H9 (cell line): ENCODE data around the gene PRCC. TPM values are rescaled to one million over a fixed set of nuclear protein-coding genes. Genes with fewer than 3 reads are reported as not detected.
A peak's percentile ranks its signal among the peaks of the same experiment; 100 is the strongest.

Experiments used
- DNase-seq: peaks from one replicate; pipeline ENCODE4 v3.0.0-alpha.2; 2017
- H2AFZ ChIP-seq: one replicate; pipeline ENCODE4 v1.6.1; 2013; ENCODE audit warnings: mild to moderate bottlenecking, low read length, control low read depth, moderate library complexity
- H2AK5ac ChIP-seq: 2 replicates; pipeline ENCODE4 v1.6.1; 2013; ENCODE audit warnings: low read length, control low read depth, mixed read lengths; ENCODE audit not compliant: insufficient read length
- H2BK120ac ChIP-seq: one replicate; pipeline ENCODE4 v1.6.1; 2013; ENCODE audit warnings: low read depth, mild to moderate bottlenecking, low read length, control low read depth, inconsistent platforms; ENCODE audit not compliant: poor library complexity, severe bottlenecking
- H2BK12ac ChIP-seq: 2 replicates; pipeline ENCODE4 v1.6.1; 2013; ENCODE audit warnings: low read length, control low read depth, mixed read lengths, low read depth; ENCODE audit not compliant: insufficient read length
- H2BK15ac ChIP-seq: 2 replicates; pipeline ENCODE4 v1.6.1; 2013; ENCODE audit warnings: low read depth, low read length, control low read depth
- H2BK20ac ChIP-seq: one replicate; pipeline ENCODE4 v1.6.1; 2013; ENCODE audit warnings: low read depth, mild to moderate bottlenecking, low read length, control low read depth, inconsistent platforms; ENCODE audit not compliant: poor library complexity, severe bottlenecking
- H2BK5ac ChIP-seq: 2 replicates; pipeline ENCODE4 v1.6.1; 2013; ENCODE audit warnings: low read length, control low read depth, mixed read lengths; ENCODE audit not compliant: insufficient read length
- H3K14ac ChIP-seq: 2 replicates; pipeline ENCODE4 v1.6.1; 2013; ENCODE audit warnings: low read length, control low read depth; ENCODE audit not compliant: insufficient read depth
- H3K18ac ChIP-seq: 2 replicates; pipeline ENCODE4 v1.6.1; 2013; ENCODE audit warnings: low read depth, mild to moderate bottlenecking, mixed read lengths, low read length, control low read depth; ENCODE audit not compliant: insufficient read length
- H3K23ac ChIP-seq: 2 replicates; pipeline ENCODE4 v1.6.1; 2013; ENCODE audit warnings: low read length, control low read depth, mixed read lengths, low read depth; ENCODE audit not compliant: insufficient read length
- H3K23me2 ChIP-seq: 2 replicates; pipeline ENCODE4 v1.6.1; 2013; ENCODE audit warnings: low read depth, mild to moderate bottlenecking, mixed read lengths, low read length, control low read depth; ENCODE audit not compliant: insufficient read length, poor library complexity, severe bottlenecking
- H3K27ac ChIP-seq: 2 replicates; pipeline ENCODE4 v1.5.1; 2013; ENCODE audit warnings: low read length, control low read depth, mixed read lengths, low read depth; ENCODE audit not compliant: insufficient read length
- H3K27me3 ChIP-seq: 2 replicates; pipeline ENCODE4 v1.6.1; 2013; ENCODE audit warnings: low read length, control low read depth, inconsistent platforms; ENCODE audit not compliant: insufficient read depth
- H3K4ac ChIP-seq: 2 replicates; pipeline ENCODE4 v1.6.1; 2013; ENCODE audit warnings: low read depth, mild to moderate bottlenecking, control low read depth, inconsistent platforms, low read length, moderate library complexity
- H3K4me1 ChIP-seq: 2 replicates; pipeline ENCODE4 v1.6.1; 2013; ENCODE audit warnings: low read length, control low read depth, inconsistent platforms; ENCODE audit not compliant: insufficient read depth
- H3K4me2 ChIP-seq: 2 replicates; pipeline ENCODE4 v1.6.1; 2013; ENCODE audit warnings: low read length, control low read depth, mixed read lengths; ENCODE audit not compliant: insufficient read length, insufficient read depth
- H3K56ac ChIP-seq: 2 replicates; pipeline ENCODE4 v1.6.1; 2013; ENCODE audit warnings: low read depth, mild to moderate bottlenecking, mixed read lengths, low read length, control low read depth; ENCODE audit not compliant: insufficient read length
- H3K79me1 ChIP-seq: 2 replicates; pipeline ENCODE4 v1.6.1; 2013; ENCODE audit warnings: low read depth, mild to moderate bottlenecking, moderate library complexity, low read length, control low read depth, inconsistent platforms; ENCODE audit not compliant: insufficient read depth, poor library complexity, severe bottlenecking
- H3K79me2 ChIP-seq: 2 replicates; pipeline ENCODE4 v1.6.1; 2013; ENCODE audit warnings: low read length, control low read depth, inconsistent platforms; ENCODE audit not compliant: insufficient read depth
- H3K9ac ChIP-seq: 2 replicates; pipeline ENCODE4 v1.6.1; 2013; ENCODE audit warnings: low read length, control low read depth, mixed read lengths; ENCODE audit not compliant: insufficient read length; ENCODE audit errors: extremely low read depth
- H3K9me3 ChIP-seq: one replicate; pipeline ENCODE4 v1.6.1; 2013; ENCODE audit warnings: low read depth, low read length, inconsistent platforms; ENCODE audit not compliant: control insufficient read depth
- H3T11ph ChIP-seq: one replicate; pipeline ENCODE4 v1.6.1; 2013; ENCODE audit warnings: mild to moderate bottlenecking, low read length, control low read depth, inconsistent platforms
- H4K20me1 ChIP-seq: one replicate; pipeline ENCODE4 v1.6.1; 2013; ENCODE audit not compliant: control insufficient read depth, insufficient read length, insufficient read depth
- H4K5ac ChIP-seq: 2 replicates; pipeline ENCODE4 v1.6.1; 2013; ENCODE audit warnings: low read depth, mild to moderate bottlenecking, mixed read lengths, low read length, control low read depth; ENCODE audit not compliant: insufficient read length
- H4K8ac ChIP-seq: replicated peaks from 2 replicates; pipeline ENCODE4 v1.6.1; 2013; ENCODE audit warnings: low read length, control low read depth, mixed read lengths, low read depth; ENCODE audit not compliant: insufficient read length
- H4K91ac ChIP-seq: 2 replicates; pipeline ENCODE4 v1.6.1; 2013; ENCODE audit warnings: low read depth, mild to moderate bottlenecking, moderate library complexity, mixed read lengths, low read length, control low read depth; ENCODE audit not compliant: insufficient read length
- H3K27ac Mint-ChIP-seq, 3 experiments: 2 replicates in 2 of 3; 3 replicates in 1 of 3; pipeline ENCODE4 v1.8.0; 2020 to 2021; ENCODE audit warnings: mixed read lengths in 3 of 3, mild to moderate bottlenecking in 1 of 3, moderate library complexity in 1 of 3
- H3K27me3 Mint-ChIP-seq: 2 replicates; pipeline ENCODE4 v1.8.0; 2021; ENCODE audit warnings: low read depth, mild to moderate bottlenecking, moderate library complexity, mixed read lengths
- H3K36me3 Mint-ChIP-seq, 3 experiments: 2 replicates in 2 of 3; 3 replicates in 1 of 3; pipeline ENCODE4 v1.8.0; 2020 to 2021; ENCODE audit warnings: low read depth in 3 of 3, mixed read lengths in 3 of 3; ENCODE audit not compliant: insufficient read depth in 1 of 3
- H3K4me1 Mint-ChIP-seq, 2 experiments: 2 replicates each; pipeline ENCODE4 v1.8.0; 2020; ENCODE audit warnings: mixed read lengths in 2 of 2
- H3K4me3 Mint-ChIP-seq, 2 experiments: 2 replicates in 1 of 2; 3 replicates in 1 of 2; pipeline ENCODE4 v1.8.0; 2020 to 2021; ENCODE audit warnings: mild to moderate bottlenecking in 2 of 2, mixed read lengths in 2 of 2, moderate library complexity in 1 of 2
- H3K9me3 Mint-ChIP-seq, 2 experiments: 2 replicates in 1 of 2; 3 replicates in 1 of 2; pipeline ENCODE4 v1.8.0; 2020; ENCODE audit warnings: mild to moderate bottlenecking in 2 of 2, mixed read lengths in 2 of 2, moderate library complexity in 1 of 2
- CTCF ChIP-seq: fragments of 200-600 bp; sonication (generic); conservative IDR thresholded peaks from 3 replicates; pipeline ENCODE4 v1.8.0; 2021; ENCODE audit warnings: antibody characterized with exemption, mild to moderate bottlenecking
- WGBS: extraction: QIAGEN DNeasy Blood & Tissue Kit; methylation state at CpG from one replicate; pipeline ENCODE4 v1.1.7; 2013; ENCODE audit warnings: missing lambda C conversion rate, low lambda C conversion rate, mixed read lengths; ENCODE audit not compliant: insufficient read length; ENCODE audit errors: extremely low coverage; 5-methylcytosine and 5-hydroxymethylcytosine counted together
- total RNA-seq: library from RNA; stranded (reverse); gene quantifications from 2 replicates; pipeline ENCODE4 v1.2.1, GENCODE V29; 2021

PRCC gene
- total RNA-seq, 1 experiment from 2014 or later, result 129 TPM

DNA sequence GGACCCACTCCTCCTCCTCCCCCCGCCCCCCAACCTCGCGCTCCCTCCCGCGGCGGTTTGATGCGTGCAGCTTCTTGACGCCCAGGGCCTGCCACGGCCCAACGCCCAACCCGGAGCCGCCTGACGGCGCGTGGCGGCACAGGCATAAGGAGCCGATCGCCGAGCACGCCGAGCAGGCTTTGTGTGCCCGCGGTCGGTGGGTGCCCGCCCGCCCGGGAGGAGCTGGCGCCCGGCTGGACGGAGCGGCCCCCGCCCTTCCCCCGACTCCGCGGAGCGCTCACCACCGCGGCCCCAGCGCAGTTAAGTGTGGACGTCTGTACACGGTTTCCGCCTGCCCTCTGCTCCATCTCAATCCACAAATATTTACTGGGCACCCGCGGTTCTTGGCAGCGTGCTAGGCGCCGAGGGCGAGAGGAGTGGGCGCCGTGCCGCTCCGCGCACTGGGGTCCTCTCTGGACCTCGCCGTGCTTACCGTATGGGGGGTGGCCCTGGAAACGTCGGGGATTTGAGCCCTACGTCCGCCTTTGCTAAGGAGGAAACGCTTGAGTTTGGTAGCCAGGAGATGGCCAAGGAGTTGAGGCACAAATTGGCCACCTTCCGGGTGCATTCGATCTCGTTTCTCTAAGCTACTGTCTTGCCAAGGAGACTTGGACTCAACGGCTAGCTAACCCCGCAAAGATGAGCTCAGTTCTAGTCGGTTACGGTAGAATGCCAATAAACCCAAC is 15.4 kb upstream of the PRCC start:
- H3K79me1 ChIP-seq, result no peaks in the 10 kb centered on the region
- no peak overlapping the region for H2AFZ ChIP-seq
- peak overlapping the region; percentile 50 for H3K27ac ChIP-seq
- H3K27me3 Mint-ChIP-seq, result no peaks in the 10 kb centered on the region
- H3K9me3 Mint-ChIP-seq, result no peaks in the 10 kb centered on the region
- no peaks in the 10 kb centered on the region for H3K27me3 ChIP-seq
- no peak overlapping the region for H3T11ph ChIP-seq
- H2BK15ac ChIP-seq, result no peak overlapping the region
- peak overlapping the region; percentile 69 for H4K5ac ChIP-seq
- peak overlapping the region; percentile 97 for H3K18ac ChIP-seq
- H3K14ac ChIP-seq, result peak overlapping the region; percentile 99
- no peak for TF ChIP-seq CTCF
- H2BK120ac ChIP-seq, result no peak overlapping the region
- H3K23me2 ChIP-seq, result peaks cover 17% of the 10 kb centered on the region
- no peaks in the 10 kb centered on the region for H4K20me1 ChIP-seq
- peak overlapping the region; percentile 73 for H3K4me2 ChIP-seq
- DNase-seq, result peak; percentile 97
- H3K79me2 ChIP-seq, result peaks cover 22% of the 10 kb centered on the region; the same call in 1 of the 2 replicates
- H4K8ac ChIP-seq, result no peak overlapping the region
- H2BK12ac ChIP-seq, result no peak overlapping the region
- H3K36me3 Mint-ChIP-seq, result peaks cover 0 to 10% (median 10%) of the 10 kb centered on the region in 3 experiments; a peak in 3 of 7 replicates
- WGBS, result no CpG with 5 or more reads among the region's 68 CpGs
- H3K9ac ChIP-seq, result peak overlapping the region; percentile 96
- no peak overlapping the region; the same call in 1 of the 2 replicates for H3K4ac ChIP-seq
- H3K56ac ChIP-seq, result no peak overlapping the region
- peak overlapping the region; percentile 11 for H4K91ac ChIP-seq
- H3K4me1 ChIP-seq, result peaks cover 19% of the 10 kb centered on the region; the same call in 1 of the 2 replicates
- no peak overlapping the region for H2AK5ac ChIP-seq
- H3K23ac ChIP-seq, result no peak overlapping the region
- no peak overlapping the region for H2BK20ac ChIP-seq
- peak overlapping the region; percentile 11 for H2BK5ac ChIP-seq
- H3K4me1 Mint-ChIP-seq, result peaks cover 38% of the 10 kb centered on the region in 2 experiments
- peak overlapping the region; percentile 91 to 96 for H3K4me3 Mint-ChIP-seq
- peak overlapping the region; percentile 90 to 99 (median 93) for H3K27ac Mint-ChIP-seq
- no peaks in the 10 kb centered on the region for H3K9me3 ChIP-seq
